Fibroblast of the aortic adventitia (primary cell): Measurements from ENCODE around the gene CCDC68. TPM values are rescaled to one million over a fixed set of nuclear protein-coding genes. Genes with fewer than 3 reads are reported as not detected.

Source experiments
- DNase-seq: peaks from one replicate; pipeline ENCODE4 v3.0.0-alpha.2; 2010; ENCODE audit warnings: low read depth
- H3K4me3 ChIP-seq: 2 replicates; pipeline ENCODE4 v1.5.1; 2011; ENCODE audit warnings: low read depth, mild to moderate bottlenecking, control low read depth, low read length, moderate library complexity
- CTCF ChIP-seq: IDR thresholded peaks from 2 replicates; pipeline ENCODE4 v1.5.1; 2011; ENCODE audit warnings: mild to moderate bottlenecking, low read length, control low read depth, inconsistent platforms; ENCODE audit not compliant: insufficient read depth
- total RNA-seq: library from RNA; depleted of rRNA; stranded (reverse); fragments of >200 nt; gene quantifications from 2 replicates; pipeline ENCODE4 v1.2.3, GENCODE V29; 2012; ENCODE audit warnings: low replicate concordance

CCDC68 gene
- total RNA-seq, 1 donor, result 7.4 TPM

- no peak for TF ChIP-seq CTCF
- DNase-seq, result no peak
- no peak overlapping the region for H3K4me3 ChIP-seq
Observed at GRCh38 chr18:54914816-54915215, 44.4 kb downstream of the CCDC68 start.

GRCh38 chr18:54911551-54911950, 47.7 kb downstream of the CCDC68 start:
- no peak for DNase-seq
- no peak for TF ChIP-seq CTCF
- H3K4me3 ChIP-seq, result no peak overlapping the region

- no peak for DNase-seq
Observed at GRCh38 chr18:54910161-54910919, 48.9 kb downstream of the CCDC68 start.

GRCh38 chr18:54909538-54909937, 49.7 kb downstream of the CCDC68 start:
- DNase-seq, result no peak
- no peak overlapping the region for H3K4me3 ChIP-seq
- no peak for TF ChIP-seq CTCF

More at GRCh38 chr18:54910161-54910919, 48.9 kb downstream of the CCDC68 start:
- H3K4me3 ChIP-seq, result no peak overlapping the region
- TF ChIP-seq CTCF, result no peak

GRCh38 chr18:54906331-54907185, 52.7 kb downstream of the CCDC68 start:
- H3K4me3 ChIP-seq, result no peak overlapping the region
- DNase-seq, result peak; percentile 18
- no peak for TF ChIP-seq CTCF

- no peak for TF ChIP-seq CTCF
- DNase-seq, result no peak
- no peak overlapping the region for H3K4me3 ChIP-seq
Observed at GRCh38 chr18:54905629-54906028, 53.6 kb downstream of the CCDC68 start.
